GM21515 (cell line): Measurements from ENCODE around the gene MTMR12.

Experiments
- ATAC-seq: cut with Tn5 transposase; IDR thresholded peaks from one replicate; pipeline ENCODE4 v1.9.1; 2021; ENCODE audit not compliant: unreplicated experiment

Gene MTMR12

DNA sequence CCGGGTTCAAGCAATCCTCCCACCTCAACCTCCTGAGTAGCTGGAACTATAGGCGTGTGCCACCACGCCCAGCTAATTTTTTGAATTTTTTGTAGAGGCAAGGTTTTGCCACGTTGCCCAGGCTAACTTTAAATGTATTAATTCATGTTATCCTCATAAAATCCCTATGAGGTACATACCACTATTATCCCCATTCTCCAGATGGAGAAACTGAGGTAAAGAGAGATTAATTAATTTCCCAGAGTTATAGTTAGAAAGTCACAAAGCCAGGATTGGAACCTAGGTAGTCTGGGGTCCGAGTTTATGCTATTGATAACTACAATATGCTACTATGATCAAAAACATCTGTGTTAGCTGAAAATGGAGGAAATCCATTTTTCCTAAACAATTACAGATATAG is 106.7 kb downstream of the MTMR12 start:
- ATAC-seq, result no peak

DNA sequence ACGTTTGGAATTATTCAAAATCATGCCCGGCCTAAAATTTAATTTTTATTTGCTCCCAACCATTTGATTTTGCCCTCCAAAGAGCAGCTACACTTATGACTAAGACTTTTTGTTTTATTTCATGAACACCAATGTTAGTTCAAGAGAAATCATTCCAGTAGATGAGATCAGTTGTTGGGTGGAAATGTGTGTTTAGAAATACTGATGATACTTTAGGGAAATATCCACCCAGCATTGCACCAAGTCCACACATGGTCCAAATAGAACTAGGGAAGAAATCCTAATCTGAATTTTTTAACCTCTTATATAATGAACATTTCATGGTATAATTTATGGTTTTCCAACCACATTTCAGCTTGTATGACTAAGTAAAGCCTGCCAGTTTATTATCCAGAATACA is 110.3 kb downstream of the MTMR12 start:
- no peak for ATAC-seq

DNA sequence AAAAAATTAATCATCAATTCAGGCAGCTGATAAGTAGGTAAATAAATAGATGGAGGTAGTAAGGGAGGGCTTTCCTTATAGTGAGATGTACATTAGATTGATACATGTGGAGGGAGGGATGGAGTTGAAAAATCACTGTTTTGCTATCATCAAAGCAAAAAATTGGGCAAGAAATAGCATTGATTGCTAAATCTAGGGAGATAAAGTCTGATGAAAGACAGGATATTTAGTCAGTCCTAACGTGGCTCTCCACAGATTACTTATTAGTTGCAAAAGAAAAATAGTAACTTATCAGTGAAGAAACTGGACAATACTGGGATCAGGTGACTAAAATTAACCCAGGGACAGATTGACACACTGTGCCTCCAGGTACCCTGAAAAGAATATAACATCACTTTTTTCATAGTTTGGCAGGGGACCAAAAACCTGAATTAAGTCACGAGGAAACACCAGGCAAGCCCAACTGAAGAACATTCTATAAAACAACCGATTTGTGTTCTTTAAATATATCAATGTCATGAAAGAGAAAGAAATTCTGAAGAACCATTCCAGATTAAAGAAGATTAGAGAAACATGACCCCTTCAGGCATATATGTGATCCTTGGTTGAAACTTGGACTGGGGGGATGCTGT is 111.5 kb downstream of the MTMR12 start:
- no peak for ATAC-seq

DNA sequence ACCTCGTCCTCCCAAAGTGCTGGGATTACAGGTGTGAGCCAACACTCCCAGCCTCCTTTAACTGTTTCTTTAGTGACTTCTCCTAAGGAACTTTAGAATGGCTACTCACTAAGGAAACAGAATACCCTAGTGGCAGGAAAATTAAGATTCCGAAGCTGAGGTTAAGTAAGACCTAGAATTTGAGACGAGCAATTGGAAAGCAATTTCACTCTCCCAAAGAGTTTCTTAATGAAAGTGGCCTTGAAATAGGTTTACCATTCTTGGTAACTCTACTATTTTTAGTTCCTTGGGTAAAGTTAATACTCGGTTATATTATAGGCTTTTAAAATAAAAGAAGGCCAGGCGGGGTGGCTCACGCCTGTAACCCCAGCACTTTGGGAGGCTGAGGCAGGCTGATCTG is 115.7 kb downstream of the MTMR12 start:
- ATAC-seq, result no peak

DNA sequence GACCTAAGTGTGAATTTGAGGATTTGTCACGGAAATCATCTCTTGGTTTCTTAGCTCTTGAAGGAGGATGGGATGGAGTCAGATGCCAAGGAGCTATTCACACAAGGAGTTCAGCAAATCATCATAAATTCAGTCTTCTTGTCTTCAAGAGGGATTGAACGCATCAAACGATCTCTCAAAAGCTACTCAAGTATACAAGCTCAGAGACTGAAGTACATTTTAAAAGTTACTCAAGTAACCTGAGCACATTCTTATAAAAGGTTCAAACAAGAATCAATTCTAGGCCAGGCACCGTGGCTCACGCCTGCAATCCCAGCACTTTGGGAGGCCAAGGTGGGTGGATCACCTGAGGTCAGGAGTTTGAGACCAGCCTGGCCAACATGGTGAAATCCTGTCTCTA is 117.5 kb downstream of the MTMR12 start:
- ATAC-seq, result no peak

DNA sequence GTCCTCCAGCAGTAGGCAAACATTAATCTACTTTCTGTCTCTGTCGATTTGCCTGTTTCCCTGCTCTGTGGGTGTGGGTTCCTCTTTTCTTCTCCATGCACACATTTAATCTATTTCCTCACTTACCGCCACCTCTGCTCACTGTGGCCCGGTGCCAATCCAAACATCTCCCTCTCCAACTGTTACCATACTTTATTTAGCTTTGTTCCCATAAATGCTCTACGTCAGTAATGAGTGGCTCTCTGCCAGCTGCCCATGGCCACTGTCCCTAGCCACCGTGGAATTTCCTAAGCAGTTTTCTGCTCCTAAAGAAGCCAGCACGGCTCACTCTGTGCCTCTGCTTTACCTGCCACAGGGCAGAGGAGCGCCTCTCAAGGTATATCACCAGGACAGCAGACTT is 119.1 kb downstream of the MTMR12 start:
- no peak for ATAC-seq

DNA sequence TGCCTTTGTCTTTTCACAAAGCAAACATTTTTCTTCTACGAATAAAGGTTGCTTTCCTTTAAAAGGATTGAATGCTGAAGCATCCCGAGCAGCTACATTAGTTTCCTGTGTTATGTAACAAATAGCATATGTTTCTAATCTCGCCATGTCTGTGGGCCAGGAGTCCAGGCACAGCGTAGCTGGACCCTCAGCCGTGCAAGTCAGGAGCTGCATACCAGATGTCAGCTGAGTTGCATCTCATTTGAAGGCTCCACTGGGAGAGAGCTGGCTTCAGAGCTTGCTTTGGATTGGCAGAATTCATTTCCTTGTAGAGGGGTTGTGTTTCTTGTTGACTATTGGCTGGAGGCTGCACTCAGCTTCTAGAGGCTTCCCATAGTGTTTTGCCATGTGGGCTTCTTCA is 122.6 kb downstream of the MTMR12 start:
- no peak for ATAC-seq

DNA sequence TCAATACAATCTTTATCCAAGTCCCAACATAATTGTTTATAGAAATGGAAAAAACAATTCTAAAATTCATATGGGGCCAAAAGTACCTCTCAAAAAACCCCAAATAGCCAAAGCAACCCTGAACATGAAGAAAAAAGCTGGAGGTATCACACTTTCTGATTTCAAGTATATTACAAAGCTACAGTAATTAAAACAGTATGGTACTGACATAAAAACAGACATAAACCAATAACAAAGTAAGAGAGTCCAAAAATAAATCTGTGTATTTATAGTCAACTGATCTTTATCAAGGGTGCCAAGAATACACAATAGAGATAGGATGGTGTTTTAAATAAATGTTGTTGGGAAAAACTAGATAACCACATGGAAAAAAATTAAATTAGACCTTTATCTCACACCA is 125.1 kb downstream of the MTMR12 start:
- no peak for ATAC-seq

DNA sequence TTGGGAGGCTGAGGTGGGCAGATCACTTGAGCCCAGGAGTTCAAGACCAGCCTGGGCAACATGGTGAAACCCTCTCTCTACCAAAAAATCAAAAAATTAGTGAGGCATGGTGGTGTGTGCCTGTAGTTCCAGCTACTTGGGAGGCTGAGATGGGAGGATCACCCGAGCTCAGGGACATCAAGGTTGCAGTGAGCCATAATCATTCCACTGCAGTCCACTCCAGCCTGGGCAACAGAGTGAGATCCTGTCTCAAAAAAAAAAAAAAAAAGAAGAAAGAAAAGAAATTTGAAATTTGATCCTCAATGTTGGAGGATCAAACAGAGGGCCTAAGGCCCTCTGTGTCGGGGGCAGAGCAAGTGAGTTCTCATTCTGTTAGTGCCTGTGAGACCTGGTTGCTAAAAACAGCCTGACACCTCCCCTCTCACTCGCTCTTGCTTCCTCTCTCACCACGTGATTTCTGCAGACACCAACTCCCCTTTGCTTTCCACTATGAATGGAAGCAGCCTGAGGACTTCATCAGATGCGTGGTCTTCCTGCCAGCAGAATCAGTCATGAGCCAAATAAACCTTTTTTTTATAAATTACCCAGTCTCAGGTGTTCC is 130.2 kb downstream of the MTMR12 start:
- ATAC-seq, result peak; percentile 83
